WTC11 (cell line): ENCODE data around the gene TXNRD2. TPM values are rescaled to one million over a fixed set of nuclear protein-coding genes. Genes with fewer than 3 reads are reported as not detected.

Experiments
- ATAC-seq: fragments of 200-7000 bp; cut with Tn5 transposase; 2 replicates; pipeline ENCODE4 v1.10.0; 2021; ENCODE audit warnings: mild to moderate bottlenecking, moderate library complexity
- CTCF ChIA-PET: fragments of 300-600 bp; sonication (Branson Sonifier 250); formaldehyde crosslinking; loops from one replicate; lab custom pipeline; 2021; ENCODE audit warnings: antibody characterized with exemption; lab: Charles Lee
- POLR2A ChIA-PET: fragments of 350-600 bp; sonication (Branson Sonifier 250); formaldehyde crosslinking; loops from one replicate; lab custom pipeline; 2021; ENCODE audit warnings: antibody characterized with exemption; lab: Charles Lee
- DNase-seq: peaks from one replicate; pipeline ENCODE4 v3.0.0; 2021; ENCODE audit warnings: low spot score
- H3K27ac Mint-ChIP-seq: 2 replicates; pipeline ENCODE4 v1.8.0; 2021; ENCODE audit warnings: mixed read lengths
- H3K27me3 Mint-ChIP-seq: 2 replicates; pipeline ENCODE4 v1.8.0; 2021; ENCODE audit warnings: low read depth, mild to moderate bottlenecking, moderate library complexity, mixed read lengths
- H3K36me3 Mint-ChIP-seq: 2 replicates; pipeline ENCODE4 v1.8.0; 2021; ENCODE audit warnings: mixed read lengths
- H3K4me1 Mint-ChIP-seq: 2 replicates; pipeline ENCODE4 v1.8.0; 2022; ENCODE audit warnings: mixed read lengths
- H3K4me3 Mint-ChIP-seq: 2 replicates; pipeline ENCODE4 v1.8.0; 2021; ENCODE audit warnings: mild to moderate bottlenecking, moderate library complexity, mixed read lengths
- H3K9me3 Mint-ChIP-seq: 2 replicates; pipeline ENCODE4 v1.8.0; 2021; ENCODE audit warnings: mixed read lengths
- ATF1 ChIP-seq: sonication (generic); formaldehyde crosslinking; IDR thresholded peaks from 2 replicates; pipeline ENCODE4 v1.8.1; 2023; ENCODE audit warnings: mild to moderate bottlenecking, moderate library complexity, missing genetic modification reagents
- CBFB ChIP-seq: sonication (generic); formaldehyde crosslinking; IDR thresholded peaks from 2 replicates; pipeline ENCODE4 v1.8.1; 2022; ENCODE audit warnings: mild to moderate bottlenecking, low read depth, missing genetic modification reagents
- EMX1 ChIP-seq: fragments of 250-450 bp; sonication (Bioruptor Pico); IDR thresholded peaks from 2 replicates; pipeline ENCODE4 v1.8.0; 2021; ENCODE audit warnings: mild to moderate bottlenecking
- ETV6 ChIP-seq: sonication (generic); formaldehyde crosslinking; IDR thresholded peaks from 2 replicates; pipeline ENCODE4 v1.8.1; 2022; ENCODE audit warnings: mild to moderate bottlenecking, missing genetic modification reagents
- FOXJ3 ChIP-seq: sonication (generic); formaldehyde crosslinking; IDR thresholded peaks from 2 replicates; pipeline ENCODE4 v1.9.0; 2021; ENCODE audit warnings: missing genetic modification reagents, mild to moderate bottlenecking, borderline replicate concordance
- FOXP1 ChIP-seq: sonication (generic); formaldehyde crosslinking; IDR thresholded peaks from 2 replicates; pipeline ENCODE4 v1.8.0; 2022; ENCODE audit warnings: missing genetic modification reagents, mild to moderate bottlenecking, moderate library complexity, borderline replicate concordance
- GRHL2 ChIP-seq: fragments of 250-450 bp; sonication (Bioruptor Pico); IDR thresholded peaks from 2 replicates; pipeline ENCODE4 v1.8.0; 2022; ENCODE audit warnings: mild to moderate bottlenecking, moderate library complexity; ENCODE audit not compliant: insufficient replicate concordance, severe bottlenecking
- GTF2I ChIP-seq: fragments of 250-450 bp; sonication (Bioruptor Pico); conservative IDR thresholded peaks from 2 replicates; pipeline ENCODE4 v1.4.0; 2021; ENCODE audit warnings: mild to moderate bottlenecking
- HMGXB4 ChIP-seq: sonication (generic); formaldehyde crosslinking; IDR thresholded peaks from 2 replicates; pipeline ENCODE4 v1.8.1; 2023; ENCODE audit warnings: mild to moderate bottlenecking, moderate library complexity, missing genetic modification reagents
- JUN ChIP-seq: sonication (generic); formaldehyde crosslinking; IDR thresholded peaks from 2 replicates; pipeline ENCODE4 v1.8.0; 2023; ENCODE audit warnings: mild to moderate bottlenecking, missing genetic modification reagents
- KAT7 ChIP-seq: sonication (generic); formaldehyde crosslinking; IDR thresholded peaks from 2 replicates; pipeline ENCODE4 v1.8.1; 2023; ENCODE audit warnings: missing genetic modification reagents, mild to moderate bottlenecking, borderline replicate concordance
- MYBL2 ChIP-seq: sonication (generic); formaldehyde crosslinking; IDR thresholded peaks from 2 replicates; pipeline ENCODE4 v1.8.1; 2023; ENCODE audit warnings: mild to moderate bottlenecking, moderate library complexity, missing genetic modification reagents
- NFATC4 ChIP-seq: fragments of 250-450 bp; sonication (Bioruptor Pico); IDR thresholded peaks from 2 replicates; pipeline ENCODE4 v1.9.0; 2021; ENCODE audit warnings: mild to moderate bottlenecking
- NFE2L1 ChIP-seq: sonication (generic); formaldehyde crosslinking; IDR thresholded peaks from 2 replicates; pipeline ENCODE4 v1.8.1; 2023; ENCODE audit warnings: missing genetic modification reagents
- NFYB ChIP-seq: sonication (generic); formaldehyde crosslinking; conservative IDR thresholded peaks from 2 replicates; pipeline ENCODE4 v1.8.0; 2022; ENCODE audit warnings: low read depth, missing genetic modification reagents
- PRRX2 ChIP-seq: fragments of 250-450 bp; sonication (Bioruptor Pico); IDR thresholded peaks from 2 replicates; pipeline ENCODE4 v1.8.0; 2021; ENCODE audit warnings: mild to moderate bottlenecking
- SMAD3 ChIP-seq: sonication (generic); formaldehyde crosslinking; IDR thresholded peaks from 2 replicates; pipeline ENCODE4 v1.8.0; 2022; ENCODE audit warnings: missing genetic modification reagents, mild to moderate bottlenecking, borderline replicate concordance
- SOX15 ChIP-seq: fragments of 250-450 bp; sonication (Bioruptor Pico); IDR thresholded peaks from 2 replicates; pipeline ENCODE4 v1.9.0; 2021; ENCODE audit warnings: mild to moderate bottlenecking
- TP53 ChIP-seq: sonication (generic); formaldehyde crosslinking; IDR thresholded peaks from 2 replicates; pipeline ENCODE4 v1.8.1; 2023; ENCODE audit warnings: mild to moderate bottlenecking, missing genetic modification reagents
- ZNF138 ChIP-seq: sonication (generic); formaldehyde crosslinking; conservative IDR thresholded peaks from 2 replicates; pipeline ENCODE4 v1.8.1; 2022; ENCODE audit warnings: mild to moderate bottlenecking, moderate library complexity, missing genetic modification reagents
- ZNF219 ChIP-seq: sonication (generic); formaldehyde crosslinking; IDR thresholded peaks from 2 replicates; pipeline ENCODE4 v1.8.0; 2023; ENCODE audit warnings: missing genetic modification reagents, mild to moderate bottlenecking, borderline replicate concordance
- ZNF232 ChIP-seq: sonication (generic); formaldehyde crosslinking; IDR thresholded peaks from 2 replicates; pipeline ENCODE4 v1.8.0; 2022; ENCODE audit warnings: mild to moderate bottlenecking, missing genetic modification reagents
- ZNF423 ChIP-seq: fragments of 250-450 bp; sonication (Bioruptor Pico); IDR thresholded peaks from 2 replicates; pipeline ENCODE4 v2.1.2; 2022; ENCODE audit warnings: mild to moderate bottlenecking, moderate library complexity
- ZNF671 ChIP-seq: fragments of 250-450 bp; sonication (Bioruptor Pico); IDR thresholded peaks from 2 replicates; pipeline ENCODE4 v1.8.0; 2021; ENCODE audit warnings: mild to moderate bottlenecking
- total RNA-seq: library from RNA; stranded (reverse); gene quantifications from 3 replicates; pipeline ENCODE4 v1.2.3, GENCODE V29; 2021
- TF ChIP-seq, protein P1 (sequence below): sonication (generic); formaldehyde crosslinking; IDR thresholded peaks from 2 replicates; pipeline ENCODE4 v1.8.0; 2022; ENCODE audit warnings: mild to moderate bottlenecking, missing genetic modification reagents
- TF ChIP-seq, protein P2 (sequence below): sonication (generic); formaldehyde crosslinking; IDR thresholded peaks from 2 replicates; pipeline ENCODE4 v1.8.0; 2022; ENCODE audit warnings: mild to moderate bottlenecking, missing genetic modification reagents

The TXNRD2 gene
- total RNA-seq, 1 experiment from 2014 or later, result 15.9 TPM

GRCh38 chr22:19851291-19852176, 90.1 kb downstream of the TXNRD2 start (continued):
- TF ChIP-seq CBFB, result no peak
- no peak for TF ChIP-seq ZNF232 (CRISPR knock-in tag)

DNA sequence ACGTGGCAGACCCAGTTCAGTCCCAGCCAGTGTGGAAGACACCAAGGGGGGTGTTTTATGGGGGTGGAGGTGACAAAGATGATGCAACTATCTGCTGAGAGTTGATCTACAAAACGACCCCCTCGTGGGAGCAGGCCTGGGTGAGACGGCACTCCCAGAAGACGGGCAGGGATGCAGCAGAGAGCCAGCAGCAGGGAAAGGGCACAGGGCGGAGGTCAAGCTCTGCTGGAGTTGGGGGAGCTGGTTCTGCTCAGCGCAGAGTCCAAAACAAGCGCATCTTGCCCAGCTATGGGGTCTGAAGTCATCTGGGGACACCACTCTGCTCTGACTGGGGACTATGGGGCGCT, 90.9 kb downstream of the TXNRD2 start:
- ATAC-seq, result no peak
- TF ChIP-seq ATF1, result no peak
- no peak for TF ChIP-seq NFE2L1 (CRISPR knock-in tag)
- TF ChIP-seq KAT7 (CRISPR knock-in tag), result no peak
- TF ChIP-seq NFATC4 (CRISPR knock-in tag), result no peak
- TF ChIP-seq ZNF138 (CRISPR knock-in tag), result no peak
- no peak for TF ChIP-seq SMAD3 (CRISPR knock-in tag)
- TF ChIP-seq FOXP1 (CRISPR knock-in tag), result no peak
- TF ChIP-seq PRRX2 (CRISPR knock-in tag), result no peak
- no peak for TF ChIP-seq NFYB (CRISPR knock-in tag)
- TF ChIP-seq ETV6 (CRISPR knock-in tag), result no peak
- TF ChIP-seq, protein P1, sequence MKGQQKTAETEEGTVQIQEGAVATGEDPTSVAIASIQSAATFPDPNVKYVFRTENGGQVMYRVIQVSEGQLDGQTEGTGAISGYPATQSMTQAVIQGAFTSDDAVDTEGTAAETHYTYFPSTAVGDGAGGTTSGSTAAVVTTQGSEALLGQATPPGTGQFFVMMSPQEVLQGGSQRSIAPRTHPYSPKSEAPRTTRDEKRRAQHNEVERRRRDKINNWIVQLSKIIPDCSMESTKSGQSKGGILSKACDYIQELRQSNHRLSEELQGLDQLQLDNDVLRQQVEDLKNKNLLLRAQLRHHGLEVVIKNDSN (CRISPR knock-in tag), result no peak
- no peak for TF ChIP-seq JUN (CRISPR knock-in tag)
- TF ChIP-seq MYBL2 (CRISPR knock-in tag), result no peak
- TF ChIP-seq TP53, result no peak
- TF ChIP-seq SOX15 (CRISPR knock-in tag), result no peak
- no peak for TF ChIP-seq EMX1 (CRISPR knock-in tag)
- TF ChIP-seq, protein P2, sequence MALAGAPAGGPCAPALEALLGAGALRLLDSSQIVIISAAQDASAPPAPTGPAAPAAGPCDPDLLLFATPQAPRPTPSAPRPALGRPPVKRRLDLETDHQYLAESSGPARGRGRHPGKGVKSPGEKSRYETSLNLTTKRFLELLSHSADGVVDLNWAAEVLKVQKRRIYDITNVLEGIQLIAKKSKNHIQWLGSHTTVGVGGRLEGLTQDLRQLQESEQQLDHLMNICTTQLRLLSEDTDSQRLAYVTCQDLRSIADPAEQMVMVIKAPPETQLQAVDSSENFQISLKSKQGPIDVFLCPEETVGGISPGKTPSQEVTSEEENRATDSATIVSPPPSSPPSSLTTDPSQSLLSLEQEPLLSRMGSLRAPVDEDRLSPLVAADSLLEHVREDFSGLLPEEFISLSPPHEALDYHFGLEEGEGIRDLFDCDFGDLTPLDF (CRISPR knock-in tag), result no peak
- TF ChIP-seq GRHL2, result no peak
- TF ChIP-seq, all 79 proteins: peak for 0
- CTCF ChIA-PET, result interaction anchor here (1.0 to 2.0 kb wide), 3 partner anchors 97 to 120 kb away, joined by 3 to 5 read pairs (median 5); no protein-coding TSS in a partner anchor
- Mint-ChIP-seq H3K27me3 (no peaks in the 10 kb centered on the region), H3K4me3 (no peak overlapping the region), H3K4me1 (peaks cover 22% of the 10 kb centered on the region), H3K9me3 (peaks cover 9% of the 10 kb centered on the region), H3K36me3 (peaks cover 36% of the 10 kb centered on the region), H3K27ac (no peak overlapping the region)
- DNase-seq, result no peak
- POLR2A ChIA-PET, result no interaction called here

GRCh38 chr22:19849835-19850762, 91.5 kb downstream of the TXNRD2 start:
- TF ChIP-seq FOXJ3 (CRISPR knock-in tag), result no peak
- no peak for TF ChIP-seq HMGXB4 (CRISPR knock-in tag)
- TF ChIP-seq ZNF671 (CRISPR knock-in tag), result no peak
- TF ChIP-seq ZNF219, result no peak
- no peak for TF ChIP-seq ZNF423 (CRISPR knock-in tag)
- no peak for TF ChIP-seq GTF2I (CRISPR knock-in tag)
- no peak for ATAC-seq
- H3K36me3 Mint-ChIP-seq, result peaks cover 36% of the 10 kb centered on the region
- no peaks in the 10 kb centered on the region for H3K27me3 Mint-ChIP-seq
- H3K9me3 Mint-ChIP-seq, result peaks cover 9% of the 10 kb centered on the region
- CTCF ChIA-PET, result interaction anchor here (1.0 to 1.1 kb wide), 2 partner anchors 104 to 120 kb away, joined by 3 to 5 read pairs; no protein-coding TSS in a partner anchor
- H3K4me3 Mint-ChIP-seq, result no peak overlapping the region
- no peak overlapping the region for H3K27ac Mint-ChIP-seq
- H3K4me1 Mint-ChIP-seq, result peaks cover 24% of the 10 kb centered on the region
- no peak for DNase-seq
- POLR2A ChIA-PET, result no interaction called here
